Mesendoderm (in vitro differentiated cells): ENCODE data around the gene CXCL1.

Source experiments
- DNase-seq: peaks from one replicate; pipeline ENCODE4 v3.0.0; 2013
- H2AK5ac ChIP-seq: 2 replicates; pipeline ENCODE4 v1.6.1; 2013; ENCODE audit warnings: low read length, inconsistent platforms
- H2BK120ac ChIP-seq: 2 replicates; pipeline ENCODE4 v1.6.1; 2013; ENCODE audit warnings: low read depth, mild to moderate bottlenecking, low read length, moderate library complexity, mixed read lengths
- H2BK15ac ChIP-seq: replicated peaks from 2 replicates; pipeline ENCODE4 v1.6.1; 2013; ENCODE audit warnings: low read depth, mild to moderate bottlenecking, moderate library complexity
- H2BK5ac ChIP-seq: 2 replicates; pipeline ENCODE4 v1.6.1; 2013; ENCODE audit warnings: low read length, inconsistent platforms
- H3K18ac ChIP-seq: 2 replicates; pipeline ENCODE4 v1.6.1; 2013; ENCODE audit warnings: mild to moderate bottlenecking, low read length, mixed read lengths
- H3K23ac ChIP-seq: one replicate; pipeline ENCODE4 v1.6.1; 2013; ENCODE audit warnings: low read length
- H3K27ac ChIP-seq: 2 replicates; pipeline ENCODE4 v1.5.1; 2013; ENCODE audit warnings: low read depth, mild to moderate bottlenecking, inconsistent platforms, low read length, moderate library complexity
- H3K27me3 ChIP-seq: 2 replicates; pipeline ENCODE4 v1.6.1; 2013; ENCODE audit warnings: low read length, control low read depth, mild to moderate bottlenecking, inconsistent platforms; ENCODE audit not compliant: insufficient read depth, poor library complexity
- H3K36me3 ChIP-seq: 2 replicates; pipeline ENCODE4 v1.6.1; 2013; ENCODE audit warnings: low read length, inconsistent platforms; ENCODE audit not compliant: control insufficient read depth, insufficient read depth
- H3K4ac ChIP-seq: one replicate; pipeline ENCODE4 v1.6.1; 2013; ENCODE audit warnings: low read depth, mild to moderate bottlenecking, low read length, moderate library complexity
- H3K4me1 ChIP-seq: 2 replicates; pipeline ENCODE4 v1.6.1; 2013; ENCODE audit warnings: low read depth, low read length, inconsistent platforms; ENCODE audit not compliant: control insufficient read depth
- H3K4me2 ChIP-seq: 2 replicates; pipeline ENCODE4 v1.6.1; 2013; ENCODE audit warnings: low read length
- H3K4me3 ChIP-seq: 2 replicates; pipeline ENCODE4 v1.5.1; 2013; ENCODE audit warnings: mild to moderate bottlenecking, low read length
- H3K56ac ChIP-seq: one replicate; pipeline ENCODE4 v1.6.1; 2013; ENCODE audit warnings: low read length
- H3K79me1 ChIP-seq: 2 replicates; pipeline ENCODE4 v1.6.1; 2013; ENCODE audit warnings: low read length, inconsistent platforms
- H3K79me2 ChIP-seq: 2 replicates; pipeline ENCODE4 v1.6.1; 2013; ENCODE audit warnings: mild to moderate bottlenecking, low read length; ENCODE audit not compliant: control insufficient read depth, insufficient read depth
- H3K9ac ChIP-seq: 2 replicates; pipeline ENCODE4 v1.6.1; 2013; ENCODE audit warnings: low read length, inconsistent platforms
- H4K5ac ChIP-seq: one replicate; pipeline ENCODE4 v1.6.1; 2013; ENCODE audit warnings: low read length
- H4K8ac ChIP-seq: one replicate; pipeline ENCODE4 v1.6.1; 2013; ENCODE audit warnings: low read depth, mild to moderate bottlenecking, control low read depth, low read length, moderate library complexity
- WGBS: extraction: QIAGEN DNeasy Blood & Tissue Kit; methylation state at CpG from one replicate; pipeline ENCODE4 v1.1.7; 2013; ENCODE audit warnings: low lambda C conversion rate, missing lambda C conversion rate; ENCODE audit not compliant: insufficient coverage; ENCODE audit errors: extremely low coverage; 5-methylcytosine and 5-hydroxymethylcytosine counted together

CXCL1 gene

GRCh38 chr4:73847526-73848182 is 21.5 kb upstream of the CXCL1 start:
- Histone ChIP-seq H3K79me1 (no peaks in the 10 kb centered on the region), H3K27ac (no peak overlapping the region), H4K8ac (no peak overlapping the region), H3K27me3 (no peaks in the 10 kb centered on the region), H3K4ac (no peak overlapping the region), H3K9ac (no peak overlapping the region), H2BK120ac (no peak overlapping the region), H2AK5ac (no peak overlapping the region), H2BK5ac (no peak overlapping the region), H3K4me3 (no peak overlapping the region), H4K5ac (no peak overlapping the region), H2BK15ac (no peak overlapping the region), H3K4me2 (no peak overlapping the region), H3K23ac (no peak overlapping the region), H3K79me2 (no peaks in the 10 kb centered on the region), H3K4me1 (no peaks in the 10 kb centered on the region), H3K36me3 (no peaks in the 10 kb centered on the region), H3K56ac (no peak overlapping the region), H3K18ac (no peak overlapping the region)
- DNase-seq = no peak
- WGBS = no CpG with 5 or more reads among the region's 3 CpGs

- no peaks in the 10 kb centered on the region for H3K79me2 ChIP-seq
- H3K9ac ChIP-seq = no peak overlapping the region
- H2BK15ac ChIP-seq = no peak overlapping the region
- no peak overlapping the region for H4K8ac ChIP-seq
- no peak overlapping the region for H3K4me2 ChIP-seq
- no peaks in the 10 kb centered on the region for H3K36me3 ChIP-seq
- no peak overlapping the region for H2AK5ac ChIP-seq
- no peak overlapping the region for H3K23ac ChIP-seq
- no peak overlapping the region for H4K5ac ChIP-seq
- H3K4me1 ChIP-seq = no peaks in the 10 kb centered on the region
- no peaks in the 10 kb centered on the region for H3K27me3 ChIP-seq
- no peak overlapping the region for H3K56ac ChIP-seq
- no peak for DNase-seq
- H3K27ac ChIP-seq = no peak overlapping the region
- WGBS = no CpG with 5 or more reads among the region's 1 CpG
- no peak overlapping the region for H3K4me3 ChIP-seq
- no peak overlapping the region for H3K18ac ChIP-seq
- no peaks in the 10 kb centered on the region for H3K79me1 ChIP-seq
- no peak overlapping the region for H2BK120ac ChIP-seq
- H2BK5ac ChIP-seq = no peak overlapping the region
- H3K4ac ChIP-seq = no peak overlapping the region
These were observed 20.9 kb upstream of the CXCL1 start for GRCh38 chr4:73848183-73848777.

GRCh38 chr4:73850261-73850970 is 18.8 kb upstream of the CXCL1 start:
- Histone ChIP-seq H2AK5ac (no peak overlapping the region), H3K23ac (no peak overlapping the region), H3K18ac (no peak overlapping the region), H2BK5ac (no peak overlapping the region), H4K5ac (no peak overlapping the region), H2BK15ac (no peak overlapping the region), H3K56ac (no peak overlapping the region), H3K4me2 (no peak overlapping the region), H4K8ac (no peak overlapping the region), H3K27ac (no peak overlapping the region), H3K4me3 (no peak overlapping the region), H3K9ac (no peak overlapping the region), H3K36me3 (no peaks in the 10 kb centered on the region), H3K4me1 (no peaks in the 10 kb centered on the region), H3K79me1 (no peaks in the 10 kb centered on the region), H3K79me2 (no peaks in the 10 kb centered on the region), H3K27me3 (no peaks in the 10 kb centered on the region), H3K4ac (no peak overlapping the region), H2BK120ac (no peak overlapping the region)
- no peak for DNase-seq
- WGBS = no CpG with 5 or more reads among the region's 4 CpGs

GRCh38 chr4:73851293-73851692 is 17.9 kb upstream of the CXCL1 start:
- Histone ChIP-seq H3K23ac (no peak overlapping the region), H4K8ac (no peak overlapping the region), H3K4me2 (no peak overlapping the region), H3K4ac (no peak overlapping the region), H2BK5ac (no peak overlapping the region), H3K9ac (no peak overlapping the region), H3K36me3 (no peaks in the 10 kb centered on the region), H3K4me3 (no peak overlapping the region), H3K56ac (no peak overlapping the region), H3K18ac (no peak overlapping the region), H3K4me1 (no peaks in the 10 kb centered on the region), H3K79me1 (no peaks in the 10 kb centered on the region), H3K27ac (no peak overlapping the region), H2BK120ac (no peak overlapping the region), H3K79me2 (no peaks in the 10 kb centered on the region), H4K5ac (no peak overlapping the region), H2AK5ac (no peak overlapping the region), H3K27me3 (no peaks in the 10 kb centered on the region), H2BK15ac (no peak overlapping the region)
- no peak for DNase-seq
- no CpG with 5 or more reads among the region's 1 CpG for WGBS

GRCh38 chr4:73852771-73853170 is 16.4 kb upstream of the CXCL1 start:
- Histone ChIP-seq H3K56ac (no peak overlapping the region), H2BK5ac (no peak overlapping the region), H2BK15ac (no peak overlapping the region), H4K8ac (no peak overlapping the region), H3K9ac (no peak overlapping the region), H3K27ac (no peak overlapping the region), H2AK5ac (no peak overlapping the region), H3K23ac (no peak overlapping the region), H3K4ac (no peak overlapping the region), H3K4me2 (no peak overlapping the region), H4K5ac (no peak overlapping the region), H3K4me1 (no peaks in the 10 kb centered on the region), H3K36me3 (no peaks in the 10 kb centered on the region), H3K4me3 (no peak overlapping the region), H2BK120ac (no peak overlapping the region), H3K18ac (no peak overlapping the region), H3K79me1 (no peaks in the 10 kb centered on the region), H3K79me2 (no peaks in the 10 kb centered on the region), H3K27me3 (no peaks in the 10 kb centered on the region)
- DNase-seq = no peak
